ENCODE data around the gene GPR146.

- TF ChIP-seq, protein P1, sequence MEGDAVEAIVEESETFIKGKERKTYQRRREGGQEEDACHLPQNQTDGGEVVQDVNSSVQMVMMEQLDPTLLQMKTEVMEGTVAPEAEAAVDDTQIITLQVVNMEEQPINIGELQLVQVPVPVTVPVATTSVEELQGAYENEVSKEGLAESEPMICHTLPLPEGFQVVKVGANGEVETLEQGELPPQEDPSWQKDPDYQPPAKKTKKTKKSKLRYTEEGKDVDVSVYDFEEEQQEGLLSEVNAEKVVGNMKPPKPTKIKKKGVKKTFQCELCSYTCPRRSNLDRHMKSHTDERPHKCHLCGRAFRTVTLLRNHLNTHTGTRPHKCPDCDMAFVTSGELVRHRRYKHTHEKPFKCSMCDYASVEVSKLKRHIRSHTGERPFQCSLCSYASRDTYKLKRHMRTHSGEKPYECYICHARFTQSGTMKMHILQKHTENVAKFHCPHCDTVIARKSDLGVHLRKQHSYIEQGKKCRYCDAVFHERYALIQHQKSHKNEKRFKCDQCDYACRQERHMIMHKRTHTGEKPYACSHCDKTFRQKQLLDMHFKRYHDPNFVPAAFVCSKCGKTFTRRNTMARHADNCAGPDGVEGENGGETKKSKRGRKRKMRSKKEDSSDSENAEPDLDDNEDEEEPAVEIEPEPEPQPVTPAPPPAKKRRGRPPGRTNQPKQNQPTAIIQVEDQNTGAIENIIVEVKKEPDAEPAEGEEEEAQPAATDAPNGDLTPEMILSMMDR (IDR thresholded peaks at IDR 0.05): no peak
- TF ChIP-seq POLR2AphosphoS5 (IDR thresholded peaks at IDR 0.05) (peak in 1 of 2 donors; percentile 16), POLR2A (IDR thresholded peaks at IDR 0.05; ENCODE audit: low read depth) (no peak), EP300 (IDR thresholded peaks at IDR 0.05) (no peak)
Observed at GRCh38 chr7:1055956-1056784, 11.8 kb downstream of the GPR146 start.

All from esophagus muscularis mucosa (tissue), 4 donors.